Measurements from ENCODE around the gene EML6.

Gene EML6

GRCh38 chr2:54706622-54707021 is 16.8 kb upstream of the EML6 start:
- no peak for DNase-seq (ENCODE audit: low read depth in 2 of 2)

DNA sequence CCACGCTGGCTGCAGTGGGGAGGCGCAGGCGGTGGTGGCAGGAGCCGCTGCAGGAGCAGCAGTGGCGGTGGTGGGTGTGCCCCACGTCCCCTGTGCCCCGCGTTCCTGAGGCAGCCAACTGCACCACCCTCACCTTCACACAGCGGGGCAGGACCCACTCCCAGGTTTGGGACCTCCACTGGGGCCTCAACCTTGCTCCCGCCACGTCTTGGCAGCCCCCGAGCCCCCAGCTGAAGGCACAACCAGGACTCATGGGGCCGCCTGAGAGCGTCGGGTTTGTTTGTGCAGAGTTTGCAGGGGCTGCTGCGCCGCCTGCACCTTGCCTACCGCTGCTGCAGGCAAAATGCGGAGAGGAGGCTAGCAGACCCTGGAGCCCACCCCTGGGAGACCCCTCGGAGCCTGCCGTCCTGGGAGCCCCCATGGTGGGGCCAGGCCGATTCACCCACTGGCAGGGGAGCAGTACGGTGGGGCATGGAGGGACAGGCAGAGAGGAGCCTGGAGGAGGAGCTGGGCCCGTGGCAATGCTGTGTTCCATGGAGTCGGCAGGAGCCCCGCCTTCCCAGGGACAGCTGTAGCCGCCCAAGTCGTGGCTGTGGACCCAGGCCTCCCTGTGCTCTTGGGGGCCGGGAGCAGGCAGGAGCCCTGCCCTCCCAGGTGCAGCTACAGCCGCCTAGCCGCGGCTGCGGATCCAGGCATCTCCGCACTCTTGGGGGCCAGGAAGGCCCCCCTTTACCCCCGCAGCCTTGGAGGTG is 14.7 kb upstream of the EML6 start:
- DNase-seq (ENCODE audit: low read depth in 2 of 2), result no peak

DNA sequence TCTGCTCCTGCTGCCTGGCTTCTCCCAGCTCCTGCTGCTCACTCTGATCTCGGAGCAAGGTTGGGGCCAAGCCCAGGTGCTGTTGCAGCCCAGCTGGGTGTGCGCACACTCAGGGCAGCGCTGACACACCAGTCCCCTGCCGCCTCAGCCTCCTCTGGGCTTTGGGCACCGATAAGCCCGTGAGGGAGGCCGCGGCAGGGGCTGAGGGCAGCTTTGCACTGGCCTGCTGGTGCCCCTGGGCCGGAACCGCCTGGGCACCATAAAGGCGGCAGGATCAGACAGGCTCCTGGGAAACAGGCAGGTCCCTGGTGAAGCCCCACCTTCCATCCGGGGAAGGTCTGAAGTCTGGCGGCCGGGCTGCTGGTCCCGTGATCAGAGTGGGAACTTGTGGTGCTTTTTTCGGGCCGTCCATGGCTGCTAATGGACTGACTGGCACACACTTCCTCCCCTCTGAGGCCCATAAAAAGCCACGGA is 14.1 kb upstream of the EML6 start:
- DNase-seq (ENCODE audit: low read depth in 2 of 2), result no peak

DNA sequence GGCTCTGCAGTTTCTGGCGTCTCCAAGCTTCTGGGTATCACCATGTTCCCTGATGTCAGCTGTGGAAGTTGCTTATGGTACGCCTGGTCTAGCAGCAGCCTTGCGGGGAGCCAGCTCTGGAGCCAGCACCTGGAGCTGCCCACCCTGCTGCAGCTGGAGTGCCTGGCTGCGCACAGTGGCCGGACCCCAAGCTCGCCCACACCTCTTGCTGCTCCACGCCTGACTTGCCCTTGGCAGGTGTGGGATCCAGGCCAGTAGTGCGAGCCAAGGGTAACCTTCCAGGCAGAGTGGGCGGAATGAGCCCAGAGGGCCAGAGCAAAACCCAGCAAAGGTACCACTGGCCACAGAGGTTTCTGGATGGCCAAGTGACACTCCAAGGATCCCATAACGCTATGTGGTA is 13.2 kb upstream of the EML6 start:
- no peak for DNase-seq (ENCODE audit: low read depth in 2 of 2)

DNA sequence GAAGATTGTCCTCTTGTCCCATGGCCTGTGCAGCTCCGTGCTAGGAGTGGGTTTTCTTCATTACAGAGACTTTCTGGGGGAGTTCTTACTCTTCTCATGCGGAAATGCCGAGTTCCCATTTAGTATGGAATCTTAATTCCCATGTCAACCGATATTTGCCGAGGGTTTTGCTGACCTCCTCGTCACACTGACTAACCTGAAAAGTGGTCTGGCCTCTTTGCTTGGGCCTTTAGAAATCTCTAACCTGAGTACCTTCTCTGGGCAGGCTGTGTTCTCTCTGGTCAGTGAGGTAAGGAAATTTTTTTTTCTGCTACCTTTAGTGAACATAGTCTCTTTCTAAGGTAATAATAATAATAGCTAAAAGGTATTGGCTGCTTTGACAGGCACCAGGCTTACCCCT is 10.9 kb upstream of the EML6 start:
- DNase-seq (ENCODE audit: low read depth in 2 of 2), result no peak

DNA sequence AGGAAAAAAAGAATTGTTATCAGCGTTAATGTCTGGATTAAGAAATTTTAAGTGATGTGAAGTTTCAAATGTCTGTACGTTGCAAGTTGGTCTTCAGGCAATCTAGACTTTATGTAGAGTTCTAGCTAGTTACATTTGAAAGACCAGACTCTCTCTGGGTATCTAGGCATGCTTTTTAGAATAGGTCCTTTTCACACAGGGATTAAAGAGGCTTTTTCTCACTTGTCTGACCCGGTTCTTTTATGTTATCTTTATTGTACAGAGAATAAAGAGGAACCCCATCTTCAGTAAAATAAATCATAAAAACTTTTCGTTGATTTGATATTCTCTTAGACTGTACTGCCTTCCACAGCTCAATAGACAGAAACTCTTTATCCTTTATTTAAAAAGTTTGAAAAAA is 8.5 kb upstream of the EML6 start:
- DNase-seq (ENCODE audit: low read depth in 2 of 2), result no peak

DNA sequence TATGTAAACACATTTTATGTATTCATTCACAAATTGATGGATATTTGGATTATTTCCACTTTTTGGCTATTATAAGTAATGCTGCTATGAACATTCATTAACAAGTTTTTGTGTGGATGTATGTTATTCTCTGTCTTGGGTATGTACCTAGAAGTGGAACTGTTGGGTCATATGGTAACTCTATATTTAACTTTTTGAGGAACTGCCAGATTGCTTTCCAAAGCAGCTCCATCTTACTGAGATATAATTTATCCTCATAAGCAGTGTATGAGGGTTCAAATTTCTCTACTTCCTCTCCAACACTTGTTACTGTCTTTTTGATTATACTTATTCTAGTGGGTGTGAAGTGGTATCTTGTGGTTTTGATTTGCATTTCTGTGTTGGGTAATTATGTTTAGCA is 7.1 kb upstream of the EML6 start:
- DNase-seq (ENCODE audit: low read depth in 2 of 2), result no peak

GRCh38 chr2:54720563-54720962 is 2.9 kb upstream of the EML6 start:
- no peak for DNase-seq (ENCODE audit: low read depth in 2 of 2)

GRCh38 chr2:54722641-54723040 is 821 bp upstream of the EML6 start:
- DNase-seq (ENCODE audit: low read depth in 2 of 2), result no peak

- DNase-seq (ENCODE audit: low read depth in 2 of 2), result no peak
These were observed 616 bp downstream of the EML6 start for GRCh38 chr2:54723996-54724559.

- DNase-seq (ENCODE audit: low read depth in 2 of 2), result no peak
These were observed 1.3 kb downstream of the EML6 start for GRCh38 chr2:54724560-54725342.

GRCh38 chr2:54725343-54726099 is 2.1 kb downstream of the EML6 start:
- no peak for DNase-seq (ENCODE audit: low read depth in 2 of 2)

GRCh38 chr2:54726431-54726830 is 3.0 kb downstream of the EML6 start:
- DNase-seq (ENCODE audit: low read depth in 2 of 2), result no peak

GRCh38 chr2:54726940-54727339 is 3.5 kb downstream of the EML6 start:
- no peak for DNase-seq (ENCODE audit: low read depth in 2 of 2)

- DNase-seq (ENCODE audit: low read depth in 2 of 2), result no peak
These were observed 5.2 kb downstream of the EML6 start for GRCh38 chr2:54728669-54729120.

GRCh38 chr2:54735636-54736035 is 12.2 kb downstream of the EML6 start:
- DNase-seq (ENCODE audit: low read depth in 2 of 2), result no peak

GRCh38 chr2:54738281-54738680 is 14.8 kb downstream of the EML6 start:
- no peak for DNase-seq (ENCODE audit: low read depth in 2 of 2)

- DNase-seq (ENCODE audit: low read depth in 2 of 2), result no peak
These were observed 16.9 kb downstream of the EML6 start for GRCh38 chr2:54740333-54740732.

- DNase-seq (ENCODE audit: low read depth in 2 of 2), result no peak
These were observed 17.8 kb downstream of the EML6 start for GRCh38 chr2:54741250-54741649.

GRCh38 chr2:54750040-54750439 is 26.6 kb downstream of the EML6 start:
- DNase-seq (ENCODE audit: low read depth in 2 of 2), result no peak

DNA sequence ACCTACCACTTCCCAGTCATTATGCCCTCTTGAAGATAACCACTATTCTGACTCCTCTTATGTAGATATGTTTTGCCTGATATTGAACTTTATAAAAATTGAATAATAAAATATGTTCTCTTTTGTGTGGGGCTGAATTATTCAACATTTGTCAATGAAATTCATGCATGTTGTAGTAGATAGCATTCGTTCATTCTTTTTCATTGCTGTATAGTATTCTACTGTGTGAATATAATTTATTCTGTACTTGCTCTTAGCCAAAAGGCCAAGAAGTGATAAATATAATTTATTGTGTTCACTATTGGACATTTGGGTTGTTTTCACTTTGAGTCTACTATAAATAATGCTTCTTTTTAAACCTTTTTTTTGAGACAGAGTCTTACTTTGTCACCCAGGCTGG is 29.0 kb downstream of the EML6 start:
- DNase-seq (ENCODE audit: low read depth in 2 of 2), result no peak

Data from stimulated activated CD8-positive, alpha-beta memory T cell treated with anti-CD3 and anti-CD28 coated beads, Interleukin-15, amount 100 ng/mL, for 48 hours (primary cell).